GM23338 (cell line): ENCODE data around the gene EIF3B. TPM values are rescaled to one million over a fixed set of nuclear protein-coding genes. Genes with fewer than 3 reads are reported as not detected.
A peak's percentile ranks its signal among the peaks of the same experiment; 100 is the strongest.

Experiments
- ATAC-seq: fragments of 200-7000 bp; cut with Tn5 transposase; 3 replicates; pipeline ENCODE4 v1.9.1; 2020
- DNase-seq: peaks from one replicate; pipeline ENCODE4 v3.0.0-alpha.2; 2015; ENCODE audit warnings: low spot score
- H2AFZ ChIP-seq: fragments of 200-600 bp; sonication (generic); 2 replicates; pipeline ENCODE4 v1.8.0; 2016; ENCODE audit warnings: antibody characterized with exemption, mild to moderate bottlenecking, moderate library complexity
- H3F3A ChIP-seq: fragments of 200-600 bp; sonication (generic); replicated peaks from 2 replicates; pipeline ENCODE4 v1.8.0; 2017; ENCODE audit warnings: antibody characterized with exemption, mixed run types, low read depth
- H3K27ac ChIP-seq: fragments of 200-600 bp; sonication (generic); 2 replicates; pipeline ENCODE4 v1.6.1; 2016; ENCODE audit warnings: low read depth
- H3K27me3 ChIP-seq: fragments of 200-600 bp; sonication (generic); 2 replicates; pipeline ENCODE4 v1.8.0; 2016; ENCODE audit warnings: mild to moderate bottlenecking, mixed run types, moderate library complexity; ENCODE audit not compliant: insufficient read depth
- H3K36me3 ChIP-seq: fragments of 200-600 bp; sonication (generic); 2 replicates; pipeline ENCODE4 v1.8.0; 2016; ENCODE audit warnings: mild to moderate bottlenecking; ENCODE audit not compliant: insufficient read depth
- H3K4me1 ChIP-seq: fragments of 200-600 bp; sonication (generic); 2 replicates; pipeline ENCODE4 v1.8.0; 2016; ENCODE audit warnings: mild to moderate bottlenecking, moderate library complexity; ENCODE audit not compliant: insufficient read depth
- H3K4me2 ChIP-seq: fragments of 200-600 bp; sonication (generic); 2 replicates; pipeline ENCODE4 v1.7.1; 2017; ENCODE audit warnings: mixed run types
- H3K4me3 ChIP-seq: fragments of 200-600 bp; sonication (generic); 2 replicates; pipeline ENCODE4 v1.6.1; 2016; ENCODE audit warnings: mixed run types
- H3K79me2 ChIP-seq: fragments of 200-600 bp; sonication (generic); replicated peaks from 2 replicates; pipeline ENCODE4 v1.8.0; 2017; ENCODE audit warnings: mild to moderate bottlenecking; ENCODE audit not compliant: insufficient read depth
- H3K9me2 ChIP-seq: fragments of 200-600 bp; sonication (generic); 2 replicates; pipeline ENCODE4 v1.8.0; 2017; ENCODE audit not compliant: insufficient read depth
- H4K20me1 ChIP-seq: fragments of 200-600 bp; sonication (generic); replicated peaks from 2 replicates; pipeline ENCODE4 v1.8.0; 2017; ENCODE audit warnings: mild to moderate bottlenecking; ENCODE audit not compliant: insufficient read depth
- H3K27ac Mint-ChIP-seq: 2 replicates; pipeline ENCODE4 v1.8.0; 2020; ENCODE audit warnings: inconsistent platforms, mild to moderate bottlenecking, moderate library complexity, mixed read lengths
- H3K27me3 Mint-ChIP-seq: 3 replicates; pipeline ENCODE4 v1.8.0; 2022; ENCODE audit warnings: low read depth, mild to moderate bottlenecking, moderate library complexity, mixed read lengths, inconsistent platforms; ENCODE audit not compliant: insufficient read depth, poor library complexity
- H3K36me3 Mint-ChIP-seq: 3 replicates; pipeline ENCODE4 v1.8.0; 2021; ENCODE audit warnings: low read depth, mild to moderate bottlenecking, inconsistent platforms, moderate library complexity, mixed read lengths
- H3K4me1 Mint-ChIP-seq: 3 replicates; pipeline ENCODE4 v1.8.0; 2020; ENCODE audit warnings: mild to moderate bottlenecking, inconsistent platforms, mixed read lengths
- H3K4me3 Mint-ChIP-seq: 3 replicates; pipeline ENCODE4 v1.8.0; 2021; ENCODE audit warnings: moderate library complexity, mild to moderate bottlenecking, inconsistent platforms, mixed read lengths
- H3K9me3 Mint-ChIP-seq: 3 replicates; pipeline ENCODE4 v1.8.0; 2020; ENCODE audit warnings: moderate library complexity, mild to moderate bottlenecking, inconsistent platforms, mixed read lengths
- CREB1 ChIP-seq: fragments of 250-450 bp; sonication (Bioruptor Pico); IDR thresholded peaks from 2 replicates; pipeline ENCODE4 v1.5.0; 2020; ENCODE audit warnings: low read depth, mild to moderate bottlenecking, moderate library complexity
- ETS1 ChIP-seq: IDR thresholded peaks from 2 replicates; pipeline ENCODE4 v1.6.1; 2016; ENCODE audit warnings: antibody characterized with exemption
- NANOG ChIP-seq: IDR thresholded peaks from 2 replicates; pipeline ENCODE4 v1.6.1; 2016; ENCODE audit warnings: antibody characterized with exemption, borderline replicate concordance
- POLR2AphosphoS5 ChIP-seq: IDR thresholded peaks from 2 replicates; pipeline ENCODE4 v1.6.1; 2016; ENCODE audit warnings: antibody characterized with exemption, low read depth
- STAT1 ChIP-seq: IDR thresholded peaks from one replicate; pipeline ENCODE4 v1.6.1; 2016; ENCODE audit warnings: antibody characterized with exemption; ENCODE audit not compliant: unreplicated experiment
- ZNF114 ChIP-seq: fragments of 250-450 bp; sonication (Bioruptor Pico); IDR thresholded peaks from 2 replicates; pipeline ENCODE4 v1.5.0; 2020; ENCODE audit warnings: mild to moderate bottlenecking, moderate library complexity
- ZNF462 ChIP-seq: fragments of 250-450 bp; sonication (Bioruptor Pico); IDR thresholded peaks from 2 replicates; pipeline ENCODE4 v1.5.0; 2020; ENCODE audit warnings: mild to moderate bottlenecking, moderate library complexity
- polyA plus RNA-seq: library from polyadenylated mRNA; unstranded; fragments of >200 nt; fragmentation: Nextera tagmentation; extraction: Ambion mirVana; gene quantifications from 2 replicates; pipeline ENCODE4 v1.2.1, GENCODE V29; 2016
- total RNA-seq: library from RNA; depleted of rRNA; stranded (reverse); fragments of >200 nt; shearing (Covaris generic); gene quantifications from 2 replicates; pipeline ENCODE4 v1.2.3, GENCODE V29; 2014

Gene EIF3B
- total and polyA plus RNA-seq, 2 experiments from 2014 or later = 106 to 355 TPM

- peaks cover 13% of the 10 kb centered on the region for H3K4me1 ChIP-seq
- Mint-ChIP-seq H3K9me3 (no peaks in the 10 kb centered on the region), H3K4me1 (peaks cover 24% of the 10 kb centered on the region), H3K4me3 (peak overlapping the region; percentile 82), H3K27ac (peak overlapping the region; percentile 27; the same call in 1 of the 2 replicates), H3K36me3 (no peaks in the 10 kb centered on the region; the same call in 2 of the 3 replicates), H3K27me3 (peaks cover 3% of the 10 kb centered on the region)
- H4K20me1 ChIP-seq = peaks cover 6% of the 10 kb centered on the region; the same call in 1 of the 2 replicates
- H3K9me2 ChIP-seq = no peaks in the 10 kb centered on the region
- no peak for TF ChIP-seq ZNF114 (CRISPR knock-in tag)
- TF ChIP-seq NANOG = no peak
- TF ChIP-seq STAT1 = no peak
- TF ChIP-seq ZNF462 (CRISPR knock-in tag) = no peak
- no peak for TF ChIP-seq CREB1 (CRISPR knock-in tag)
- DNase-seq = no peak
- H3K27ac ChIP-seq = no peak overlapping the region
- H3F3A ChIP-seq = peaks cover 26% of the 10 kb centered on the region; the same call in 1 of the 2 replicates
- H3K4me3 ChIP-seq = peak overlapping the region; percentile 75
- H2AFZ ChIP-seq = peak overlapping the region; percentile 85
- no peaks in the 10 kb centered on the region for H3K27me3 ChIP-seq
- no peaks in the 10 kb centered on the region for H3K36me3 ChIP-seq
- ATAC-seq = no peak
- peaks cover 30% of the 10 kb centered on the region for H3K79me2 ChIP-seq
- H3K4me2 ChIP-seq = peak overlapping the region; percentile 76
Observed at GRCh38 chr7:2402687-2403013, 48.0 kb downstream of the EIF3B start.

- Histone ChIP-seq H3K27me3 (no peaks in the 10 kb centered on the region), H2AFZ (peak within 1 kb of the TSS; percentile 88), H3K4me3 (peak within 1 kb of the TSS; percentile 87), H3K9me2 (no peaks in the 10 kb centered on the region), H3K4me2 (peak within 1 kb of the TSS; percentile 91), H3K4me1 (peaks cover 13% of the 10 kb centered on the region), H3K36me3 (no peaks in the 10 kb centered on the region), H3K79me2 (peaks cover 35% of the 10 kb centered on the region), H3K27ac (no peak within 1 kb of the TSS), H4K20me1 (peaks cover 6% of the 10 kb centered on the region; the same call in 1 of the 2 replicates), H3F3A (peaks cover 26% of the 10 kb centered on the region; the same call in 1 of the 2 replicates)
- Mint-ChIP-seq H3K4me3 (peak within 1 kb of the TSS; percentile 82), H3K27me3 (peaks cover 4% of the 10 kb centered on the region), H3K4me1 (peaks cover 24% of the 10 kb centered on the region), H3K27ac (peak within 1 kb of the TSS; percentile 27; the same call in 1 of the 2 replicates), H3K36me3 (no peaks in the 10 kb centered on the region; the same call in 2 of the 3 replicates), H3K9me3 (no peaks in the 10 kb centered on the region)
- TF ChIP-seq POLR2AphosphoS5 (peak; percentile 72), ETS1 (no peak)
- DNase-seq (peak; percentile 95), ATAC-seq (peak; percentile 52)
Observed at GRCh38 chr7:2403014-2403717, 48.5 kb downstream of the EIF3B start, which contains the start of gene CHST12. Gene CHST12, plus strand, starts transcription at chr7:2403611. Its CDS starts 29,029 bp downstream, at chr7:2432640.
